Calu3 (cell line): ENCODE results near the gene CNKSR3. TPM values are rescaled to one million over a fixed set of nuclear protein-coding genes. Genes with fewer than 3 reads are reported as not detected.

Source experiments
- BruUV-seq: library from RNA; stranded (reverse); fragments of 400-500 nt; replicated peaks from 2 replicates; lab custom pipeline; 2021; lab: Mats Ljungman, UMichigan
- CTCF ChIA-PET: fragments of 300-600 bp; sonication (Branson Sonifier 250); formaldehyde crosslinking; loops from one replicate; lab custom pipeline; 2022; ENCODE audit warnings: antibody characterized with exemption; lab: Charles Lee
- DNase-seq: peaks from one replicate; pipeline ENCODE4 v3.0.0; 2022
- H3K27ac Mint-ChIP-seq: one replicate; pipeline ENCODE4 v1.8.0; 2022; ENCODE audit warnings: mixed read lengths; ENCODE audit not compliant: unreplicated experiment
- H3K27me3 Mint-ChIP-seq: one replicate; pipeline ENCODE4 v1.8.0; 2022; ENCODE audit warnings: mixed read lengths; ENCODE audit not compliant: unreplicated experiment
- H3K36me3 Mint-ChIP-seq: one replicate; pipeline ENCODE4 v1.8.0; 2022; ENCODE audit warnings: mild to moderate bottlenecking, moderate library complexity, mixed read lengths; ENCODE audit not compliant: insufficient read depth, unreplicated experiment
- H3K4me1 Mint-ChIP-seq: one replicate; pipeline ENCODE4 v1.8.0; 2022; ENCODE audit warnings: mild to moderate bottlenecking, low read depth, mixed read lengths; ENCODE audit not compliant: unreplicated experiment
- H3K4me3 Mint-ChIP-seq: one replicate; pipeline ENCODE4 v1.8.0; 2022; ENCODE audit warnings: mild to moderate bottlenecking, low read depth, moderate library complexity, mixed read lengths; ENCODE audit not compliant: unreplicated experiment
- H3K9me3 Mint-ChIP-seq: one replicate; pipeline ENCODE4 v1.8.0; 2022; ENCODE audit warnings: low read depth, mixed read lengths; ENCODE audit not compliant: unreplicated experiment
- CTCF ChIP-seq: fragments of 200-600 bp; IDR thresholded peaks from one replicate; pipeline ENCODE4 v1.8.0; 2022; ENCODE audit warnings: antibody characterized with exemption; ENCODE audit not compliant: unreplicated experiment
- intact Hi-C: fragments of 100-400 bp; cut with micrococcal nuclease; formaldehyde crosslinking; loops from one replicate; pipeline ENCODE4 v1.10.0; 2022; ENCODE audit not compliant: unreplicated experiment
- total RNA-seq: library from RNA; stranded (reverse); gene quantifications from 2 replicates; pipeline ENCODE4 v1.2.3, GENCODE V29; 2022

CNKSR3 gene
- total RNA-seq, 1 experiment from 2014 or later = 4.0 TPM

GRCh38 chr6:154359679-154360078 lies 150.8 kb downstream of the CNKSR3 start:
- no peak overlapping the region for H3K4me3 Mint-ChIP-seq
- no peaks in the 10 kb centered on the region for H3K36me3 Mint-ChIP-seq
- TF ChIP-seq CTCF = no peak
- BruUV-seq = no TSS peak
- H3K4me1 Mint-ChIP-seq = no peaks in the 10 kb centered on the region
- no peak overlapping the region for H3K27ac Mint-ChIP-seq
- H3K27me3 Mint-ChIP-seq = peaks cover 62% of the 10 kb centered on the region
- CTCF ChIA-PET = interaction anchor here (0.5 kb wide), 1 partner anchor 22 kb away, joined by 4 read pairs; no protein-coding TSS in a partner anchor
- no peaks in the 10 kb centered on the region for H3K9me3 Mint-ChIP-seq
- no peak for DNase-seq
- intact Hi-C loops = no loop called here

GRCh38 chr6:154359161-154359574 lies 151.3 kb downstream of the CNKSR3 start:
- Mint-ChIP-seq H3K36me3 (no peaks in the 10 kb centered on the region), H3K4me3 (no peak overlapping the region), H3K27ac (no peak overlapping the region), H3K27me3 (peaks cover 62% of the 10 kb centered on the region), H3K4me1 (no peaks in the 10 kb centered on the region), H3K9me3 (no peaks in the 10 kb centered on the region)
- no peak for DNase-seq
- TF ChIP-seq CTCF = no peak
- CTCF ChIA-PET = no interaction called here
- intact Hi-C loops = no loop called here
- BruUV-seq = no TSS peak

GRCh38 chr6:154358019-154358545 lies 152.4 kb downstream of the CNKSR3 start:
- intact Hi-C loops = no loop called here
- Mint-ChIP-seq H3K4me3 (no peak overlapping the region), H3K9me3 (no peaks in the 10 kb centered on the region), H3K4me1 (no peaks in the 10 kb centered on the region), H3K36me3 (no peaks in the 10 kb centered on the region), H3K27ac (no peak overlapping the region), H3K27me3 (peaks cover 58% of the 10 kb centered on the region)
- no peak for DNase-seq
- BruUV-seq = no TSS peak
- CTCF ChIA-PET = no interaction called here
- TF ChIP-seq CTCF = no peak

- CTCF ChIA-PET = no interaction called here
- Mint-ChIP-seq H3K36me3 (no peaks in the 10 kb centered on the region), H3K9me3 (no peaks in the 10 kb centered on the region), H3K4me3 (no peak within 1 kb of the TSS), H3K4me1 (no peaks in the 10 kb centered on the region), H3K27ac (no peak within 1 kb of the TSS), H3K27me3 (peaks cover 45% of the 10 kb centered on the region)
- no TSS peak for BruUV-seq
- no peak for DNase-seq
- TF ChIP-seq CTCF = no peak
- intact Hi-C loops = no loop called here
Observed at GRCh38 chr6:154356690-154357089, 153.8 kb downstream of the CNKSR3 start, which contains the start of gene IPCEF1. IPCEF1 (minus strand) TSS chr6:154356803; CDS start chr6:154265947, 90,856 bp downstream.
